Heart left ventricle (tissue), 16 donors: Measurements from ENCODE around the gene STXBP5. TPM values are rescaled to one million over a fixed set of nuclear protein-coding genes. Genes with fewer than 3 reads are reported as not detected.

Experiments used
- ATAC-seq, 4 donors: fragments of 200-7000 bp; cut with Tn5 transposase; one replicate each; pipeline ENCODE4 v1.9.1; 2020 to 2022; ENCODE audit warnings: moderate library complexity in 4 of 4, mild to moderate bottlenecking in 3 of 4, moderate number of reproducible peaks in 1 of 4
- DNase-seq, 5 donors: peaks; one replicate each; pipeline ENCODE4 v3.0.0-alpha.2; 2020
- H3K27ac ChIP-seq, 12 donors: fragments of 200-600 bp; sonication (generic) in 4 of 12; one replicate each; pipeline versions ENCODE4 v1.5.0 to v1.8.0; 2016 to 2022; ENCODE audit warnings: mild to moderate bottlenecking in 2 of 12
- H3K27me3 ChIP-seq, 9 donors: fragments of 200-600 bp; sonication (generic) in 2 of 9; one replicate each; pipeline versions ENCODE4 v1.5.1 to v1.8.0; 2016 to 2022; ENCODE audit warnings: mild to moderate bottlenecking in 3 of 9
- H3K36me3 ChIP-seq, 9 donors: fragments of 200-600 bp; sonication (generic) in 2 of 9; one replicate each; pipeline versions ENCODE4 v1.5.0 to v1.8.0; 2018 to 2022; ENCODE audit warnings: mild to moderate bottlenecking in 2 of 9
- H3K4me1 ChIP-seq, 12 donors: fragments of 200-600 bp; sonication (generic) in 4 of 12; one replicate each; pipeline versions ENCODE4 v1.5.0 to v1.8.0; 2016 to 2022; ENCODE audit warnings: mild to moderate bottlenecking in 3 of 12
- H3K4me3 ChIP-seq, 12 donors: fragments of 200-600 bp; sonication (generic) in 4 of 12; one replicate each; pipeline versions ENCODE4 v1.5.0 to v1.8.0; 2017 to 2022; ENCODE audit warnings: mild to moderate bottlenecking in 9 of 12, moderate library complexity in 4 of 12
- H3K9me3 ChIP-seq, 12 donors: fragments of 200-600 bp; sonication (generic) in 4 of 12; one replicate each; pipeline versions ENCODE4 v1.5.0 to v1.8.0; 2016 to 2022; ENCODE audit warnings: mild to moderate bottlenecking in 1 of 12
- POLR2A ChIP-seq, 2 donors: fragments of 450-650 bp; IDR thresholded peaks; one replicate each; pipeline ENCODE4 v1.6.1; 2017; ENCODE audit warnings: antibody characterized with exemption in 2 of 2, mild to moderate bottlenecking in 2 of 2, moderate library complexity in 2 of 2
- WGBS, 4 donors: extraction: QIAGEN DNeasy Blood & Tissue Kit in 2 of 4; methylation state at CpG; one replicate each; pipeline versions ENCODE4 v1.1.5 to v1.1.7; 2013 to 2018; 5-methylcytosine and 5-hydroxymethylcytosine counted together
- intact Hi-C, 10 donors: fragments of 100-400 bp; cut with DNase I; formaldehyde crosslinking; loops; one replicate each; pipeline versions ENCODE4 v1.11.1 to v1.14.2; 2022
- polyA plus RNA-seq, 2 donors: library from polyadenylated mRNA; stranded (reverse); fragments of 200-250 nt; gene quantifications; one replicate each; pipeline ENCODE4 v1.2.3, GENCODE V29; 2013
- total RNA-seq, 9 donors: library from RNA; depleted of rRNA in 2 of 9; stranded (reverse); fragments of >200 nt in 2 of 9; fragmentation: NEBNext Ultra II Directional in 3 of 9; extraction: Animal tissue kit (Norgen Biotek cat#: 25700) in 3 of 9; gene quantifications; one replicate each; pipeline versions ENCODE4 v1.1.0 to v1.2.4, GENCODE V29; 2016 to 2023
- TF ChIP-seq, protein P1 (sequence below), 12 donors: fragments of 200-600 bp; sonication (generic) in 4 of 12; IDR thresholded peaks; one replicate each; pipeline versions ENCODE4 v1.5.0 to v1.8.0; 2018 to 2022; ENCODE audit warnings: antibody characterized with exemption in 12 of 12, mild to moderate bottlenecking in 5 of 12
- donor health status: ischemic (EF 13 %, LVEDD 7.1; RV severe dilation, severe dysfunction).
- donor health status: healthy with polysubstance abuse.
- donor health status: DM: no; HTN: yes; CAD: no.
- donor health status: DM: no; HTN: no; CAD: no.
- donor health status: ischemic (EF 25% LVEDD 6.9; RV normal size, moderate dysfunction).
- donor health status: ischemic (EF 25% LVEDD 5.7; RV mildly dilated, moderate dysfunction).
- donor health status: healthy.
- donor health status: DM: yes; HTN: yes; CAD: no.
- donor health status: ischemic (EF 35%, LVEDD 5.7; RV mildly dilated, moderate dysfunction).
- donor health status: nonischemic (EF 11% LVEDD 7.7; RV severe dilation, severe dysfunction).
- donor health status: DM: yes; HTN: yes; CAD: no.
- donor health status: PGD.
- donor health status: ischemic (EF 29% LVEDD 5.4; RV normal size, mild dysfunction).
- donor health status: nonischemic (EF 23%, LVEDD 6.1; RV moderate dilation, normal function).

The STXBP5 gene
- total and polyA plus RNA-seq, 11 donors = 5.7 to 20.0 (median 14.1) TPM

DNA sequence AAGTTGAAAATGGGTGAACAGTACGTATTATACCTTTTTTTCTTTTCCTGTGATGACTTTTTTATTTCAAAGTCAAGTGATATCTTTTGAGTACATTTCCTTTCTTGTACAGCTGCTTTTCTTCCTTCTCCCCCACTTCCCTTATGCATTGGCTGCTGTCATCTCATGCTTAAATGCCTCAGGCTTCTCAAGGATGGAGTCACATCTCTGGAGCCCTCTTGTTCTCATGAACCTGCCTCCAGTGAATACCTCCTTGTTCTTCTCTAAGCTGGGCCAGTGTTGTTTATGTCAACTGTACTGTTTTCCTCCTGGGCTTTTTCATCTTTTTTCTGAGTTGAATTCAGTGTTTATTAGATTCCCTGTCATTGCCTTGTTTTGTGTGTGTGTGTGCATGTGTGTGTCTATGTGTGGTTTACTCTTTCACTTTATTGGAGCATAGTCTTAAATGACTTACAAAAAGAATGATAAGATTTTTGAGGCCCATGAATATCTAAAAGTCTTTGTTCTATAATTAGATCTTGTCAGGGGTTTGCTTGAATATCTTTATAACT is 23.6 kb downstream of the STXBP5 start:
- Histone ChIP-seq H3K9me3 (no peaks in the 10 kb centered on the region), H3K27ac (no peak overlapping the region), H3K36me3 (peaks cover 0 to 5% (median 0%) of the 10 kb centered on the region in 9 donors), H3K27me3 (no peaks in the 10 kb centered on the region), H3K4me3 (no peak overlapping the region), H3K4me1 (peaks cover 0 to 4% (median 0%) of the 10 kb centered on the region in 12 donors)
- intact Hi-C loops = no loop called here
- 62 to 80% (median 67%) methylated on average over 1 of the region's 1 CpG for WGBS, 4 donors
- TF ChIP-seq, protein P1, sequence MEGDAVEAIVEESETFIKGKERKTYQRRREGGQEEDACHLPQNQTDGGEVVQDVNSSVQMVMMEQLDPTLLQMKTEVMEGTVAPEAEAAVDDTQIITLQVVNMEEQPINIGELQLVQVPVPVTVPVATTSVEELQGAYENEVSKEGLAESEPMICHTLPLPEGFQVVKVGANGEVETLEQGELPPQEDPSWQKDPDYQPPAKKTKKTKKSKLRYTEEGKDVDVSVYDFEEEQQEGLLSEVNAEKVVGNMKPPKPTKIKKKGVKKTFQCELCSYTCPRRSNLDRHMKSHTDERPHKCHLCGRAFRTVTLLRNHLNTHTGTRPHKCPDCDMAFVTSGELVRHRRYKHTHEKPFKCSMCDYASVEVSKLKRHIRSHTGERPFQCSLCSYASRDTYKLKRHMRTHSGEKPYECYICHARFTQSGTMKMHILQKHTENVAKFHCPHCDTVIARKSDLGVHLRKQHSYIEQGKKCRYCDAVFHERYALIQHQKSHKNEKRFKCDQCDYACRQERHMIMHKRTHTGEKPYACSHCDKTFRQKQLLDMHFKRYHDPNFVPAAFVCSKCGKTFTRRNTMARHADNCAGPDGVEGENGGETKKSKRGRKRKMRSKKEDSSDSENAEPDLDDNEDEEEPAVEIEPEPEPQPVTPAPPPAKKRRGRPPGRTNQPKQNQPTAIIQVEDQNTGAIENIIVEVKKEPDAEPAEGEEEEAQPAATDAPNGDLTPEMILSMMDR (IDR thresholded peaks at IDR 0.05) = no peak
- TF ChIP-seq POLR2A (IDR thresholded peaks at IDR 0.05) = no peak
- no peak for DNase-seq
- ATAC-seq = no peak

DNA sequence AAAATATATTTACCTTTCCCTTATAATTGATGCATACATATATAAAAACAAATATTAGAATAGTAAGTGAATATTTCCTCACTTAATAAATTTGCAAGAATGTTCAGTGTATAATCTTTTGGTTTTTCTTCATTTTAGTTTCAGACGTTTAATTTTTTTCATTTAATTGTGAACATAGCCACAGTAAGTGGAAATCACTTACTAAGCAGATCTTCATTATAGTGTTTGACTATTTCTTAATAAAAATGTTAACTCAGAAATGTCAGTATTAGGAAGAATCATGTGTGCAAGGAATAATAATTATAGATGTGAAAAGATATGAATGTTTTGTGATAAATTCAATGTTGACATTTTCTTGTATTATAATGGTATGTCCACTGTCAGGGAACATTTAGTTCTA is 27.4 kb downstream of the STXBP5 start:
- DNase-seq = no peak
- peaks cover 0 to 1% (median 0%) of the 10 kb centered on the region in 9 donors for H3K36me3 ChIP-seq
- intact Hi-C loops = no loop called here
- no peaks in the 10 kb centered on the region for H3K9me3 ChIP-seq
- TF ChIP-seq, protein P1 (IDR thresholded peaks at IDR 0.05) = no peak
- TF ChIP-seq POLR2A (IDR thresholded peaks at IDR 0.05) = no peak
- peaks cover 0 to 4% (median 0%) of the 10 kb centered on the region in 12 donors for H3K4me1 ChIP-seq
- H3K27me3 ChIP-seq = no peaks in the 10 kb centered on the region
- 83 to 89% (median 87%) methylated on average over 1 of the region's 1 CpG for WGBS, 4 donors
- ATAC-seq = no peak
- no peak overlapping the region for H3K27ac ChIP-seq
- H3K4me3 ChIP-seq = no peak overlapping the region

DNA sequence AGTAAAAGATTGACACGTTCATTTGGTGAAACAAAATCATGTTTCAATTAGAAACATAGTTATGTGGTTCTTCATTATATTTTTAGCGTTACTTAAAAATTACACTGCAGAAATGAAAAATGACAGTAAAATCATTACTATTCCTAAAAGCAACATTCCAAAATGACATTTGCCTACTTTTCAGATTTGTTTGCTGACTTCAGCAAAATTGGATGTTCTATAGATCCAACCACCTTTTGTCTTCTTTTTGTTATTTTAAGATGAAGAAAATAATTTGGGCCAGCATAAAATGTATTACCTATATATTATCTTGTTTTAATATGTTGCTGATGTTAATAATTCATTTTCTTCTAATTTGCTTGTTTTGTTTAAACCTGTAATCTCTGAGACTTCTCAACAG is 30.5 kb downstream of the STXBP5 start:
- Histone ChIP-seq H3K4me3 (no peak overlapping the region), H3K36me3 (peaks cover 0 to 29% (median 11%) of the 10 kb centered on the region in 9 donors), H3K9me3 (no peaks in the 10 kb centered on the region), H3K27me3 (no peaks in the 10 kb centered on the region), H3K4me1 (no peaks in the 10 kb centered on the region), H3K27ac (no peak overlapping the region)
- intact Hi-C loops = no loop called here
- DNase-seq (no peak), ATAC-seq (no peak)
- 96 to 99% (median 98%) methylated on average over 2 of the region's 2 CpGs for WGBS, 4 donors
- TF ChIP-seq, protein P1 (IDR thresholded peaks at IDR 0.05) = no peak
- no peak for TF ChIP-seq POLR2A (IDR thresholded peaks at IDR 0.05)

DNA sequence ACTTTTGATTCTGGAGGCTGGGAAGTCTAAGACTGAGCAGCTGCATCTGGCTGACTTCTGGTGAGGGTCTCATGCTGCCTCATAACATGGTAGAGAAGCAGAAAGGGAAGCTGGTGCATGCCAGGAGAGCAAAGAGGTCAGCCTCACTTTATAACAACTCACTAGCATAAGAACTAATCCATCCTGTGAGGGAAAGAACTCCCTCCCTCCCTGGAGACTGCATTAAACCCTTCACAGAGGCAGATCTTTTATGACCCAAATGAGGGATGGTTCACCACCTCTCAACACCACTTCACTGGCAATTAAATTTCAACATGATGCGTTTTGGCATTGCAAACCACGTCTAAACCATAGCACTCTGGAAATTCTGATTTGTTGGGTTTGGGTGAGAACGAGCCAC is 33.9 kb downstream of the STXBP5 start:
- ATAC-seq (no peak), DNase-seq (no peak)
- Histone ChIP-seq H3K27me3 (no peaks in the 10 kb centered on the region), H3K4me1 (no peaks in the 10 kb centered on the region), H3K9me3 (no peaks in the 10 kb centered on the region), H3K36me3 (peaks cover 0 to 59% (median 37%) of the 10 kb centered on the region in 9 donors), H3K27ac (no peak overlapping the region), H3K4me3 (no peak overlapping the region)
- TF ChIP-seq, protein P1 (IDR thresholded peaks at IDR 0.05) = no peak
- no peak for TF ChIP-seq POLR2A (IDR thresholded peaks at IDR 0.05)
- intact Hi-C loops = no loop called here
- 93 to 97% (median 94%) methylated on average over 3 of the region's 3 CpGs for WGBS, 4 donors
